Measurements from ENCODE around the gene MYO9B. TPM values are rescaled to one million over a fixed set of nuclear protein-coding genes. Genes with fewer than 3 reads are reported as not detected.

The MYO9B gene
- 13.0 and 18.9 TPM in 2 replicates for polyA plus RNA-seq (2011; rRNA removed)
- polyA plus RNA-seq (2012; cell fraction: cytosol; rRNA removed), result 18.7 and 25.6 TPM in 2 replicates
- 68.0 and 89.4 TPM in 2 replicates for polyA plus RNA-seq (2012; cell fraction: nucleus; rRNA removed)
- 23.9 to 28.1 TPM (median 27.7 TPM) in 3 replicates for polyA plus RNA-seq (2017; fragmentation: RNase III; extraction: RNeasy Plus Mini Kit Qiagen cat#74134 plus additional on column Dnase treatment)
- polyA minus RNA-seq (2011; rRNA and poly(A)+ RNA removed), result 34.1 and 36.5 TPM in 2 replicates

- Histone ChIP-seq H3K9me3 (no peaks in the 10 kb centered on the region), H3K4me1 (peaks cover 36% of the 10 kb centered on the region), H3K4me3 (peak within 1 kb of the TSS; percentile 93), H3K27ac (peak within 1 kb of the TSS; percentile 88 to 99), H3K4me2 (peak within 1 kb of the TSS; percentile 95)
- TF ChIP-seq HMGXB4 (CRISPR knock-in tag; IDR thresholded peaks at IDR 0.05; ENCODE audit: borderline replicate concordance) (no peak), BHLHE40 (IDR thresholded peaks at IDR 0.05; ENCODE audit: low read depth, low read length) (peak; percentile 88), GATA3 (IDR thresholded peaks at IDR 0.05; ENCODE audit: borderline replicate concordance) (peak; percentile 85), EHMT2 (IDR thresholded peaks at IDR 0.05; ENCODE audit: low read depth) (no peak), MAZ (IDR thresholded peaks at IDR 0.05; ENCODE audit: borderline replicate concordance, low read depth, low read length) (peak; percentile 63; the same call in 1 of the 2 replicates), ATOH8 (CRISPR knock-in tag; IDR thresholded peaks at IDR 0.05; ENCODE audit: low read depth) (no peak), PHF8 (IDR thresholded peaks at IDR 0.05; ENCODE audit: borderline replicate concordance, low read depth) (peak; percentile 41; the same call in 1 of the 2 replicates), MAX (IDR thresholded peaks at IDR 0.05) (peak; percentile 88), CTCF (IDR thresholded peaks at IDR 0.05) (no peak), HOXB5 (CRISPR knock-in tag; IDR thresholded peaks at IDR 0.05) (no peak), ELK1 (IDR thresholded peaks at IDR 0.05; ENCODE audit: low read depth, low read length) (no peak), MYC (IDR thresholded peaks at IDR 0.05; ENCODE audit: borderline replicate concordance, low read length) (peak; percentile 65; the same call in 1 of the 2 replicates), RFX5 (IDR thresholded peaks at IDR 0.05) (no peak), ZSCAN20 (CRISPR knock-in tag; IDR thresholded peaks at IDR 0.05) (no peak), USF2 (IDR thresholded peaks at IDR 0.05) (no peak), CBX8 (IDR thresholded peaks at IDR 0.05) (no peak), E2F6 (IDR thresholded peaks at IDR 0.05; ENCODE audit: borderline replicate concordance, low read depth) (peak; percentile 91), NR3C1 (IDR thresholded peaks at IDR 0.05) (no peak), POLR2A (IDR thresholded peaks at IDR 0.05; ENCODE audit: low read length) (peak; percentile 52), HOXA7 (CRISPR knock-in tag; IDR thresholded peaks at IDR 0.05) (no peak), JUN (IDR thresholded peaks at IDR 0.05) (peak in 1 of 2 experiments; percentile 83; a peak in 2 of 5 replicates), RARB (CRISPR knock-in tag; IDR thresholded peaks at IDR 0.05) (no peak), EP300 (IDR thresholded peaks at IDR 0.05) (no peak), BCL3 (IDR thresholded peaks at IDR 0.05) (no peak), RNF2 (IDR thresholded peaks at IDR 0.05; ENCODE audit: borderline replicate concordance, low read depth) (no peak), FOSL2 (IDR thresholded peaks at IDR 0.05) (no peak), FOSL2 (CRISPR knock-in tag; IDR thresholded peaks at IDR 0.05) (peak; percentile 12; the same call in 1 of the 2 replicates), CBX2 (IDR thresholded peaks at IDR 0.05; ENCODE audit: borderline replicate concordance, low read depth) (no peak), SMC3 (IDR thresholded peaks at IDR 0.05) (no peak)
- no CpG with 5 or more reads among the region's 103 CpGs for whole genome bisulfite sequencing (ENCODE audit: missing lambda C conversion rate)
- DNase-seq (ENCODE audit: low read depth in 1 of 2, low spot score in 1 of 2), result peak; percentile 76 to 99
- ChIA-PET CTCF (interaction anchor here (0.6 to 0.7 kb wide), 2 partner anchors 151 to 178 kb away, joined by 3 to 6 read pairs; no protein-coding TSS in a partner anchor), POLR2A (interaction anchor here (0.6 to 1.7 kb wide), 2 partner anchors 140 to 583 kb away, joined by 3 to 4 read pairs; no protein-coding TSS in a partner anchor)
- peak; percentile 79 to 88 for ATAC-seq
- FAIRE-seq, result no peak
Observed at GRCh38 chr19:17075035-17075863, at the start of gene MYO9B, which contains the start of gene HAUS8. MYO9B (plus strand) TSS chr19:17075777; CDS start chr19:17101718, 25,941 bp downstream. HAUS8 (minus strand) TSS chr19:17075452; CDS start chr19:17075422, 30 bp downstream.

Data from A549 (cell line).